ENCODE data around the gene MAD1L1. TPM values are rescaled to one million over a fixed set of nuclear protein-coding genes. Genes with fewer than 3 reads are reported as not detected.

Gene MAD1L1
- total RNA-seq, 1 donor from 2014 or later = 53.8 TPM

DNA sequence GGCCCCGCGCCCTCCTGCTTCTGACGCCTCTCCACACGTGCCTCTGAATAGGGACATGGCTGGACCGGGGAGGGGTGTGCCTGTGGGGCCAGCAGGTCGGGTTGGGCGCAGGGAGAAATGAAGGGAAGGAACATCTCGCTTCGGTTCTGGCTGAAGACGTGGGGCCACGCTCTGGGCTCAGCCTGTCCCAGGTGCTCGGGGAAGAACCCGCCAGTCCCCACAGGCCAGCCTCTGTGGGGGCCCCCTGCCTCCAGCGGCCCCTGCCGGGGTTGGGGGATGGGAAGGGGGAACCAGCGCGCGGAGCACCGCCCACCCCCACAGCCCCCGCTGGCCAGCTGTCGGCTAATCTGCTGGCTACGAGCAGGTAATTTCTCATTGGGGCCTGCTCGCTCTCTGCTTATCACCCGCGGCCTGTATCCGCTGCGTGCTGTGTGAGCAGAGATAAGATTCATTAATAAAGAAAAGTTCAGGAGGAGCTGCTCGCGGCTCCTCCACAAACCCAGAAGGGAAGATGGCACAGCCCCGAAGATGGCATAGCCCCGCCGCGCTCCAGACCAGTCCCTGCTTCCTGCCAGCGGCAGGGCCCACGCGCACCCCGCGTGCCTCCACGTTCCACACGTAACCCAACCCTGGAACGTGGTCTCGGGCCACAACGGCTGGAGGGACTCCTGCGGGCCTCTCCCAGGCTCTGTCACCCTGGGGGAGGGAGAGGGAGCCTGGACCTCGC, 376.4 kb downstream of the MAD1L1 start:
- Mint-ChIP-seq H3K36me3 (ENCODE audit: low read depth) (no peaks in the 10 kb centered on the region), H3K27ac (ENCODE audit: unreplicated experiment) (no peak overlapping the region), H3K9me3 (no peaks in the 10 kb centered on the region), H3K4me3 (no peak overlapping the region), H3K4me1 (no peaks in the 10 kb centered on the region), H3K27me3 (ENCODE audit: low read depth) (no peaks in the 10 kb centered on the region)
- TF ChIP-seq, protein P1, sequence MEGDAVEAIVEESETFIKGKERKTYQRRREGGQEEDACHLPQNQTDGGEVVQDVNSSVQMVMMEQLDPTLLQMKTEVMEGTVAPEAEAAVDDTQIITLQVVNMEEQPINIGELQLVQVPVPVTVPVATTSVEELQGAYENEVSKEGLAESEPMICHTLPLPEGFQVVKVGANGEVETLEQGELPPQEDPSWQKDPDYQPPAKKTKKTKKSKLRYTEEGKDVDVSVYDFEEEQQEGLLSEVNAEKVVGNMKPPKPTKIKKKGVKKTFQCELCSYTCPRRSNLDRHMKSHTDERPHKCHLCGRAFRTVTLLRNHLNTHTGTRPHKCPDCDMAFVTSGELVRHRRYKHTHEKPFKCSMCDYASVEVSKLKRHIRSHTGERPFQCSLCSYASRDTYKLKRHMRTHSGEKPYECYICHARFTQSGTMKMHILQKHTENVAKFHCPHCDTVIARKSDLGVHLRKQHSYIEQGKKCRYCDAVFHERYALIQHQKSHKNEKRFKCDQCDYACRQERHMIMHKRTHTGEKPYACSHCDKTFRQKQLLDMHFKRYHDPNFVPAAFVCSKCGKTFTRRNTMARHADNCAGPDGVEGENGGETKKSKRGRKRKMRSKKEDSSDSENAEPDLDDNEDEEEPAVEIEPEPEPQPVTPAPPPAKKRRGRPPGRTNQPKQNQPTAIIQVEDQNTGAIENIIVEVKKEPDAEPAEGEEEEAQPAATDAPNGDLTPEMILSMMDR (conservative IDR thresholded peaks at IDR 0.05) = no peak
- no peak for DNase-seq (ENCODE audit: low read depth, low spot score)

DNA sequence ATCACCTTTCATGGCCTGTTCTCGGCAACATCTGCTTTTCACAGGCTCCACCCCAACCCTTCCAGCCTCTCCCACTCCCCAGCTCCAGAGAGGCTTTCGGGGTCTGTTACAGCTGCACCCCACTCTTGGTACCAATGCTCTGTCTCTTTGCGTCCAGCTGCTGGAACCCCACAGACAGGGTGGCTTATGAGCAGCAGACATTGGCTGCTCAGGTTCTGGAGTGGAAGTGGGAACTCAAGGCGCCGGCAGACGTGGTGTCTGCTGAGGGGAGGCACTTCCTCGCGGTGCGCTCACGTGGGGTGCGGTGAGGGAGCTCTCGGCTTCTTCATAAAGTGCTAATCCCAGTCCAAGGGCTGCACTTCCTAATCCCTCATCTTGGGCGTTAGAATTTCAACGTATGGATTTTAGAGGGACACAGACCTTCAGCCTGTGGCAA, 377.0 kb downstream of the MAD1L1 start:
- TF ChIP-seq, protein P1 (conservative IDR thresholded peaks at IDR 0.05) = no peak
- H3K36me3 Mint-ChIP-seq (ENCODE audit: low read depth) = no peaks in the 10 kb centered on the region
- H3K4me3 Mint-ChIP-seq = no peak overlapping the region
- no peak overlapping the region for H3K27ac Mint-ChIP-seq (ENCODE audit: unreplicated experiment)
- no peaks in the 10 kb centered on the region for H3K4me1 Mint-ChIP-seq
- H3K9me3 Mint-ChIP-seq = no peaks in the 10 kb centered on the region
- no peaks in the 10 kb centered on the region for H3K27me3 Mint-ChIP-seq (ENCODE audit: low read depth)
- DNase-seq (ENCODE audit: low read depth, low spot score) = no peak

DNA sequence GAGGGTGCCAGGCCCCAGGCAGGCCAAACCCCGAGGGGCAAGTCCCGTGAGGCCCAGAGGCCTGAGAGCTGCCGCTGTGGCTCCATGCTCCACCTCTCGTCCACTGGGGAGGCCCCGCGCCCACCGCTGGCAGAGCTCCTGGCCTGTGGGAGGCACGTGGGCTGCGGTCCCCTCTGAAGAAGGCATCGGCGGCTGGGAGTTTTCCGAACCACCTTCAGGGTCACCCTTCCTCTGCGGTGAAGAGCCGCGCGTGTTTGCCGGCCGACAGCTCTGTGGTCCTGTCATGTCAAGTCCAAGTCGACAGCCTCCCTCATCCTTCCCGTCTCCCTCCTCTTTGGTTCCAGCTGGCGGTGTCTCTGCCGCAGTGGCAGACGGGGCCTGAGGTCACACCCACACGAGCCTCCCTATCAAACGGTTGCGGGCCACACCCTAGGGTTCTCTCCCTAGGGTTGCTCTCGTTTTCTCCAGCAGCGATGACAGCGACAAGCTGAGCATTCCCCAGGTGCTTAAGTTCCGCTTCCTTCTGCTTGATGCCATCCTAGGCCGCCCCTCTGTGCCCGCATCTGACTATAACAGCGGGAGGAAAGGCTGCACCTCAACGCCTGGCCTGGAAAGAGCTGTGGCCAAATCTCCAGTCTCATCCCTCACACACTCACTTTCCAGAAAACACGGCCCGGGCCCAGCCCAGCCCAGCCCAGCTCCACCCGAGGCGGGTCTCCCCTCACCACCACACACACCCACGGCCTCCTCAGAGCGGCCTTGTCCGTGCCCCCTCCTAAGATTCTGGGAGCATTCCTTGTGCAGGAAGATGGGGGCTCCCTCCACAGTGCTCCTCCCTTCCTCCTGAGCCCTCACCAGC, 377.6 kb downstream of the MAD1L1 start:
- no peak overlapping the region for H3K27ac Mint-ChIP-seq (ENCODE audit: unreplicated experiment)

GRCh38 chr7:1853986-1854865, 378.5 kb downstream of the MAD1L1 start:
- DNase-seq (ENCODE audit: low read depth, low spot score) = no peak
- H3K4me1 Mint-ChIP-seq = no peaks in the 10 kb centered on the region
- H3K4me3 Mint-ChIP-seq = no peak overlapping the region
- no peaks in the 10 kb centered on the region for H3K27me3 Mint-ChIP-seq (ENCODE audit: low read depth)
- no peaks in the 10 kb centered on the region for H3K36me3 Mint-ChIP-seq (ENCODE audit: low read depth)
- TF ChIP-seq, protein P1 (conservative IDR thresholded peaks at IDR 0.05) = no peak
- no peak overlapping the region for H3K27ac Mint-ChIP-seq (ENCODE audit: unreplicated experiment)
- H3K9me3 Mint-ChIP-seq = no peaks in the 10 kb centered on the region

More for the DNA sequence above, 377.6 kb downstream of the MAD1L1 start:
- Mint-ChIP-seq H3K36me3 (ENCODE audit: low read depth) (no peaks in the 10 kb centered on the region), H3K4me3 (no peak overlapping the region), H3K27me3 (ENCODE audit: low read depth) (no peaks in the 10 kb centered on the region), H3K4me1 (no peaks in the 10 kb centered on the region), H3K9me3 (no peaks in the 10 kb centered on the region)
- TF ChIP-seq, protein P1 (conservative IDR thresholded peaks at IDR 0.05) = no peak
- no peak for DNase-seq (ENCODE audit: low read depth, low spot score)

DNA sequence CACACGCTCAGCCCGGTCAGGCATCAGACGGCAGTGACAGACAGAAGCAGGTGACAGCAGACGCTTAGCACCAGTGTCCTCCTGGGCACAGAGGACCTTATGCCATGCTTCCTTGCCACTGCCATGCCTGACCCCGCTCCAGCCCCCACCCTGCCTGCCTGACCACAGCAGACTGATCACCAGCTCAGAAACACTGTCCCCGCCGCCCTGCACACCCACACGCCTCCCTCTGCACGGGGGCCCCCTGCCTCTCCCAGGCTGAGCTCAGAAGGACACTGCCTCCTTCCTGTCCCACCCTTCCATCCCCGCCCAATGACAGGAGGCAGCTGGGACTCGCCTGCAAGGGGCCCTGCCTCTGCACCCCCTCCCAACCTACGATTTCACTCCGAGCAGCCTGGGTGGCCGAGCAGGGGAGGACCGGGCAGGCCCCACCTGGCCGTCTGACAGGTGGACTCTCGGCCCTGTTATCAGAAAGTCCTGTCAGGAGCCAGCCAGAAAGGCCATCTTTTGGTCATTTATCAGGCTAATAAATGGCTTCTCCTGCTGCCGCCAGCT, 379.2 kb downstream of the MAD1L1 start:
- TF ChIP-seq, protein P1 (conservative IDR thresholded peaks at IDR 0.05) = no peak
- no peak overlapping the region for H3K27ac Mint-ChIP-seq (ENCODE audit: unreplicated experiment)
- H3K36me3 Mint-ChIP-seq (ENCODE audit: low read depth) = no peaks in the 10 kb centered on the region
- no peaks in the 10 kb centered on the region for H3K4me1 Mint-ChIP-seq
- H3K4me3 Mint-ChIP-seq = no peak overlapping the region
- no peaks in the 10 kb centered on the region for H3K27me3 Mint-ChIP-seq (ENCODE audit: low read depth)
- H3K9me3 Mint-ChIP-seq = no peaks in the 10 kb centered on the region
- DNase-seq (ENCODE audit: low read depth, low spot score) = no peak

All from neural crest cell (in vitro differentiated cells).